Ovary (tissue), 3 donors: ENCODE results near the gene ELP4.

Source experiments
- CTCF ChIP-seq, 3 donors: fragments of 450-650 bp in 2 of 3; fragments of 200-600 bp in 1 of 3; IDR thresholded peaks; one replicate each; pipeline versions ENCODE4 v1.5.1 to v1.8.0; 2016 to 2022; ENCODE audit warnings: antibody characterized with exemption in 3 of 3, mild to moderate bottlenecking in 1 of 3
- POLR2A ChIP-seq: fragments of 450-650 bp; IDR thresholded peaks from one replicate; pipeline ENCODE4 v1.6.1; 2017; ENCODE audit warnings: antibody characterized with exemption, mild to moderate bottlenecking, moderate library complexity
- donor health status: DM: no; HTN: no; CAD: no.

GRCh38 chr11:31529189-31529588 is 19.6 kb downstream of the ELP4 start:
- TF ChIP-seq CTCF (IDR thresholded peaks at IDR 0.05), result no peak
- no peak for TF ChIP-seq POLR2A
